K562 (cell line): ENCODE results near the gene SNCA. TPM values are rescaled to one million over a fixed set of nuclear protein-coding genes. Genes with fewer than 3 reads are reported as not detected.

ENCODE experiments used
- ATAC-seq: fragments of 200-7000 bp; cut with Tn5 transposase; 3 replicates; pipeline ENCODE4 v1.9.1; 2020; ENCODE audit warnings: moderate library complexity
- BruUV-seq: library from RNA; stranded (reverse); fragments of 400-500 nt; replicated peaks from 2 replicates; lab custom pipeline; 2021; lab: Mats Ljungman, UMichigan
- CTCF ChIA-PET: fragments of 300-600 bp; formaldehyde crosslinking; extraction: SDS; loops from one replicate; lab custom pipeline; 2021; ENCODE audit warnings: low intra/inter-chr PET ratio; lab: Yijun Ruan, JAX
- POLR2A ChIA-PET: fragments of 300-600, 350-650 bp; sonication (Branson Sonifier 250); formaldehyde crosslinking; extraction: SDS; loops from one replicate; lab custom pipeline; 2021; ENCODE audit warnings: antibody characterized with exemption, inconsistent platforms; lab: Yijun Ruan, JAX
- DNase-seq, 4 experiments: peaks; one replicate each; pipeline versions ENCODE4 v3.0.0 to v3.0.0-alpha.2; 2011 to 2018; ENCODE audit warnings: low spot score in 3 of 4, mixed read lengths in 3 of 4; ENCODE audit errors: extremely low read depth in 1 of 4
- FAIRE-seq: peaks from 2 replicates; lab custom pipeline; 2011; peaks lifted over from hg19 to GRCh38; lab: Jason Lieb, UNC
- H2AFZ ChIP-seq: 2 replicates; pipeline ENCODE4 v1.6.0; 2011; ENCODE audit warnings: low read depth, low read length, control low read depth, inconsistent platforms
- H3K27ac ChIP-seq: fragments of 200-600 bp; 3 replicates; pipeline ENCODE4 v1.8.0; 2011; ENCODE audit warnings: low read depth, mild to moderate bottlenecking, control low read depth, inconsistent platforms, low read length, moderate library complexity, mixed read lengths; ENCODE audit errors: extremely low read depth
- H3K27me3 ChIP-seq, 2 experiments: fragments of 300-600 bp in 1 of 2; 2 replicates in 1 of 2; 3 replicates in 1 of 2; pipeline versions ENCODE4 v1.6.0 to v1.8.0; 2011; ENCODE audit warnings: inconsistent platforms in 2 of 2, low read length in 2 of 2, mild to moderate bottlenecking in 1 of 2, mixed read lengths in 1 of 2, moderate library complexity in 1 of 2; ENCODE audit not compliant: control insufficient read depth in 2 of 2, insufficient read depth in 2 of 2
- H3K36me3 ChIP-seq: fragments of 300-600 bp; 3 replicates; pipeline ENCODE4 v1.8.0; 2011; ENCODE audit warnings: mild to moderate bottlenecking, low read length, inconsistent platforms; ENCODE audit not compliant: control insufficient read depth, insufficient read depth
- H3K4me1 ChIP-seq, 2 experiments: fragments of 200-600 bp in 1 of 2; replicated peaks in 1 of 2; 2 replicates in 1 of 2; 3 replicates in 1 of 2; pipeline versions ENCODE4 v1.5.1 to v1.8.0; 2011; ENCODE audit warnings: inconsistent platforms in 2 of 2, low read length in 2 of 2, mild to moderate bottlenecking in 1 of 2, mixed read lengths in 1 of 2, moderate library complexity in 1 of 2; ENCODE audit not compliant: control insufficient read depth in 2 of 2, insufficient read depth in 2 of 2
- H3K4me2 ChIP-seq: 2 replicates; pipeline ENCODE4 v1.6.1; 2011; ENCODE audit warnings: low read length, control low read depth, inconsistent platforms, mixed read lengths; ENCODE audit not compliant: insufficient read depth
- H3K4me3 ChIP-seq: fragments of 200-600 bp; sonication (generic), shearing (Covaris generic); 2 replicates; pipeline ENCODE4 v1.5.1; 2016; ENCODE audit warnings: control low read depth, inconsistent platforms
- H3K79me2 ChIP-seq: fragments of 200-600 bp; 3 replicates; pipeline ENCODE4 v1.8.0; 2011; ENCODE audit warnings: low read length, inconsistent platforms; ENCODE audit not compliant: control insufficient read depth, insufficient read depth
- H3K9ac ChIP-seq, 2 experiments: 2 replicates each; pipeline versions ENCODE4 v1.6.0 to v1.6.1; 2011; ENCODE audit warnings: low read depth in 2 of 2, low read length in 2 of 2, control low read depth in 1 of 2, inconsistent platforms in 1 of 2, mild to moderate bottlenecking in 1 of 2, mixed read lengths in 1 of 2; ENCODE audit not compliant: insufficient read depth in 1 of 2
- H3K9me1 ChIP-seq: one replicate; pipeline ENCODE4 v1.6.0; 2011; ENCODE audit warnings: inconsistent platforms, mild to moderate bottlenecking, low read length, moderate library complexity; ENCODE audit not compliant: control insufficient read depth, insufficient read depth
- H3K9me3 ChIP-seq: replicated peaks from 2 replicates; pipeline ENCODE4 v1.5.1; 2011; ENCODE audit warnings: low read depth, low read length, inconsistent platforms; ENCODE audit not compliant: control insufficient read depth, insufficient read depth
- H4K20me1 ChIP-seq: replicated peaks from 2 replicates; pipeline ENCODE4 v1.6.1; 2011; ENCODE audit warnings: low read length, inconsistent platforms, mixed read lengths; ENCODE audit not compliant: control insufficient read depth, insufficient read depth
- CBFA2T2 ChIP-seq: fragments of 450-650 bp; conservative IDR thresholded peaks from 2 replicates; pipeline ENCODE4 v1.6.1; 2017; ENCODE audit warnings: mild to moderate bottlenecking
- CBFA2T3 ChIP-seq: fragments of 450-650 bp; IDR thresholded peaks from 2 replicates; pipeline ENCODE4 v1.6.1; 2017
- CTBP1 ChIP-seq: fragments of 450-650 bp; IDR thresholded peaks from 2 replicates; pipeline ENCODE4 v1.6.1; 2016; ENCODE audit warnings: borderline replicate concordance
- EGR1 ChIP-seq: fragments of 450-650 bp; conservative IDR thresholded peaks from 2 replicates; pipeline ENCODE4 v1.6.1; 2017; ENCODE audit warnings: mild to moderate bottlenecking
- KLF16 ChIP-seq: IDR thresholded peaks from 2 replicates; pipeline ENCODE4 v1.6.1; 2016; ENCODE audit warnings: antibody characterized with exemption
- NRF1 ChIP-seq, 2 experiments: fragments of 450-650 bp; IDR thresholded peaks in 1 of 2; conservative IDR thresholded peaks in 1 of 2; 2 replicates each; pipeline ENCODE4 v1.6.1; 2014; ENCODE audit warnings: mild to moderate bottlenecking in 2 of 2
- ZBTB8A ChIP-seq: fragments of 450-650 bp; IDR thresholded peaks from 2 replicates; pipeline ENCODE4 v1.6.1; 2018; ENCODE audit warnings: mild to moderate bottlenecking, moderate library complexity; ENCODE audit not compliant: partially characterized antibody
- WGBS: fragments of 100-300 bp; shearing (Covaris generic); methylation state at CpG from one replicate; pipeline ENCODE4 v1.1.6; 2016; ENCODE audit warnings: low coverage, mixed read lengths; ENCODE audit not compliant: insufficient coverage; ENCODE audit errors: missing lambda C conversion rate; 5-methylcytosine and 5-hydroxymethylcytosine counted together
- in situ Hi-C: fragments of 300-500 bp; cut with MboI; formaldehyde crosslinking; loops from 4 replicates; pipeline ENCODE4 v1.15.0; 2018; ENCODE audit warnings: inconsistent platforms, mixed read lengths
- intact Hi-C: fragments of 100-400 bp; cut with micrococcal nuclease; formaldehyde crosslinking; loops from 2 replicates; pipeline ENCODE4 v1.14.2; 2022
- polyA plus RNA-seq, 8 experiments: library from polyadenylated mRNA; depleted of rRNA in 4 of 8; stranded (reverse) in 5 of 8; unstranded in 3 of 8; fragments of >200 nt; fragmentation: Nextera tagmentation in 2 of 8; fragmentation: Illumina TruSeq in 1 of 8; extraction: Ambion mirVana in 2 of 8; extraction: Trizol in 1 of 8; gene quantifications; 2 replicates each; pipeline versions ENCODE4 v1.2.1 to v1.2.3, GENCODE V29; 2011 to 2014; ENCODE audit warnings: inconsistent platforms in 1 of 8, missing spikeins in 1 of 8
- total RNA-seq, 7 experiments: library from RNA; depleted of rRNA in 6 of 7; stranded (reverse); fragments of >200 nt in 6 of 7; fragmentation: Illumina TruSeq in 2 of 7; extraction: Trizol in 2 of 7; gene quantifications; 2 replicates each; pipeline versions ENCODE4 v1.2.1 to v1.2.3, GENCODE V29; 2011 to 2021; ENCODE audit warnings: low replicate concordance in 1 of 7
- TF ChIP-seq, protein P1 (sequence below): sonication (generic); IDR thresholded peaks from 2 replicates; pipeline ENCODE4 v1.6.1; 2016
- TF ChIP-seq, protein P2 (sequence below): fragments of 450-650 bp; IDR thresholded peaks from 2 replicates; pipeline ENCODE4 v1.6.1; 2018; ENCODE audit not compliant: partially characterized antibody

Gene SNCA
- total and polyA plus RNA-seq, 9 of the 15 experiments (the other 6 are each of a cell fraction or from before 2014, with no cell fraction given), result 1.7 to 12.6 (median 3.6) TPM

DNA sequence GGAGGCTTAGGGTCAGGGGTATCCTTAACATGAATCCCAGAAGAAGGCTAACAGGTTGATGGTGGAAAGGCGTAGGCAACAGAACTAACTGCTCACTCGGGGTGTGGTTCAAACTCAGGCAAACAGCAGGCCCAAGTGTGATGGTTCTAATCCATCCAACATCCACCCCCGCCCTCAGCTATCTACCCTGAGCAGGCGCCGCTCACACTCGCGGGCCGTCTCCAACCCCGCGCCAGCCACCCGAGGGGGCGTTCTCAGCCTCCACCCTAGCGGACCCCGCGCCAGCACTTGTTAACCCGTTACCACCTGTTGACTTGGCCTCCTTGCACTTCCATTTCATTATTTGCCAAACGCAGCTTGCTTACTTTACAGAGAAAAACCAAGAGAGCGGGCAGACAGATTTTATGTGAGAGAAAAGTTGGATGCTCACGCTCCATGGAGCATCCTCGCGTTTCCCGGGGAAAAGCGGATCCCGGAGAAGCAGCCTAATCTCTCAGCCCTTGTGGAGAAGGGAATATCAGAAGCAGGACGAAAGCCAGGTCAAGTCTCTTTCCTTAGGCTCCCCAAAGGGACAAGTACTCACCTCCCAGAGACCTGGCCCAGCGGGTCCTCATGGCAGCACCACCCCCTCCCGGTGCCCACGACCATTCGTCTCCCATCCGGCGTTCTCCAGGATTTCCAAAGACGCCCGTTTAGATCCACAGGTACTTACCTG is 773 bp downstream of the SNCA start:
- WGBS, result 1% methylated on average over 31 of the region's 33 CpGs
- BruUV-seq, result TSS peak; percentile 36
- TF ChIP-seq, protein P1, sequence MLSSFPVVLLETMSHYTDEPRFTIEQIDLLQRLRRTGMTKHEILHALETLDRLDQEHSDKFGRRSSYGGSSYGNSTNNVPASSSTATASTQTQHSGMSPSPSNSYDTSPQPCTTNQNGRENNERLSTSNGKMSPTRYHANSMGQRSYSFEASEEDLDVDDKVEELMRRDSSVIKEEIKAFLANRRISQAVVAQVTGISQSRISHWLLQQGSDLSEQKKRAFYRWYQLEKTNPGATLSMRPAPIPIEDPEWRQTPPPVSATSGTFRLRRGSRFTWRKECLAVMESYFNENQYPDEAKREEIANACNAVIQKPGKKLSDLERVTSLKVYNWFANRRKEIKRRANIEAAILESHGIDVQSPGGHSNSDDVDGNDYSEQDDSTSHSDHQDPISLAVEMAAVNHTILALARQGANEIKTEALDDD, result peak; percentile 63; the same call in 1 of the 2 replicates
- TF ChIP-seq EGR1, result peak; percentile 76
- peak; percentile 36 to 44; a peak in 2 of 4 replicates for TF ChIP-seq NRF1 (conservative IDR thresholded peaks at IDR 0.05 in 1 of 2, IDR thresholded peaks at IDR 0.05 in 1 of 2)
- TF ChIP-seq KLF16, result no peak
- 0 out of 2 replicates have a peak, but pooled peaks have one; percentile 31 for TF ChIP-seq CTBP1
- peak; percentile 55 for TF ChIP-seq CBFA2T3
- TF ChIP-seq CBFA2T2, result peak; percentile 9; the same call in 1 of the 2 replicates
- TF ChIP-seq, protein P2, sequence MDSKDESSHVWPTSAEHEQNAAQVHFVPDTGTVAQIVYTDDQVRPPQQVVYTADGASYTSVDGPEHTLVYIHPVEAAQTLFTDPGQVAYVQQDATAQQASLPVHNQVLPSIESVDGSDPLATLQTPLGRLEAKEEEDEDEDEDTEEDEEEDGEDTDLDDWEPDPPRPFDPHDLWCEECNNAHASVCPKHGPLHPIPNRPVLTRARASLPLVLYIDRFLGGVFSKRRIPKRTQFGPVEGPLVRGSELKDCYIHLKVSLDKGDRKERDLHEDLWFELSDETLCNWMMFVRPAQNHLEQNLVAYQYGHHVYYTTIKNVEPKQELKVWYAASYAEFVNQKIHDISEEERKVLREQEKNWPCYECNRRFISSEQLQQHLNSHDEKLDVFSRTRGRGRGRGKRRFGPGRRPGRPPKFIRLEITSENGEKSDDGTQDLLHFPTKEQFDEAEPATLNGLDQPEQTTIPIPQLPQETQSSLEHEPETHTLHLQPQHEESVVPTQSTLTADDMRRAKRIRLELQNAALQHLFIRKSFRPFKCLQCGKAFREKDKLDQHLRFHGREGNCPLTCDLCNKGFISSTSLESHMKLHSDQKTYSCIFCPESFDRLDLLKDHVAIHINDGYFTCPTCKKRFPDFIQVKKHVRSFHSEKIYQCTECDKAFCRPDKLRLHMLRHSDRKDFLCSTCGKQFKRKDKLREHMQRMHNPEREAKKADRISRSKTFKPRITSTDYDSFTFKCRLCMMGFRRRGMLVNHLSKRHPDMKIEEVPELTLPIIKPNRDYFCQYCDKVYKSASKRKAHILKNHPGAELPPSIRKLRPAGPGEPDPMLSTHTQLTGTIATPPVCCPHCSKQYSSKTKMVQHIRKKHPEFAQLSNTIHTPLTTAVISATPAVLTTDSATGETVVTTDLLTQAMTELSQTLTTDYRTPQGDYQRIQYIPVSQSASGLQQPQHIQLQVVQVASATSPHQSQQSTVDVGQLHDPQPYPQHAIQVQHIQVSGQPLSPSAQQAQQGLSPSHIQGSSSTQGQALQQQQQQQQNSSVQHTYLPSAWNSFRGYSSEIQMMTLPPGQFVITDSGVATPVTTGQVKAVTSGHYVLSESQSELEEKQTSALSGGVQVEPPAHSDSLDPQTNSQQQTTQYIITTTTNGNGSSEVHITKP, result no peak
- no peak for TF ChIP-seq ZBTB8A
- TF ChIP-seq, all 486 proteins: peak for 6
- no peaks in the 10 kb centered on the region for H3K36me3 ChIP-seq
- ChIA-PET CTCF (no interaction called here), POLR2A (no interaction called here)
- H2AFZ ChIP-seq, result peak overlapping the region; percentile 51; the same call in 1 of the 2 replicates
- peaks cover 0 to 8% of the 10 kb centered on the region in 2 experiments; a peak in 2 of 5 replicates for H3K4me1 ChIP-seq
- H3K9ac ChIP-seq, result peak overlapping the region in 1 of 2 experiments; percentile 43; a peak in 1 of 4 replicates
- no peaks in the 10 kb centered on the region for H3K27me3 ChIP-seq
- FAIRE-seq (no peak), ATAC-seq (peak; percentile 80), DNase-seq (peak; percentile 12 to 50 (median 19))
- no peak overlapping the region for H3K27ac ChIP-seq
- H3K4me3 ChIP-seq, result peak overlapping the region; percentile 40
- intact Hi-C loops (loop anchor here (5.0 kb wide), 1 partner anchor 51 kb away; no protein-coding TSS in a partner anchor), in situ Hi-C loops (no loop called here)
- H3K79me2 ChIP-seq, result no peaks in the 10 kb centered on the region
- H3K9me1 ChIP-seq, result no peaks in the 10 kb centered on the region
- H3K9me3 ChIP-seq, result no peaks in the 10 kb centered on the region
- peak overlapping the region; percentile 72 for H3K4me2 ChIP-seq
- no peaks in the 10 kb centered on the region for H4K20me1 ChIP-seq
